Smooth muscle cell of the brain vasculature (primary cell): Measurements from ENCODE around the gene SCAF1.

Experiments
- DNase-seq: peaks from one replicate; pipeline ENCODE4 v3.0.0-alpha.2; 2012; ENCODE audit warnings: low read depth, low spot score

Gene SCAF1

DNA sequence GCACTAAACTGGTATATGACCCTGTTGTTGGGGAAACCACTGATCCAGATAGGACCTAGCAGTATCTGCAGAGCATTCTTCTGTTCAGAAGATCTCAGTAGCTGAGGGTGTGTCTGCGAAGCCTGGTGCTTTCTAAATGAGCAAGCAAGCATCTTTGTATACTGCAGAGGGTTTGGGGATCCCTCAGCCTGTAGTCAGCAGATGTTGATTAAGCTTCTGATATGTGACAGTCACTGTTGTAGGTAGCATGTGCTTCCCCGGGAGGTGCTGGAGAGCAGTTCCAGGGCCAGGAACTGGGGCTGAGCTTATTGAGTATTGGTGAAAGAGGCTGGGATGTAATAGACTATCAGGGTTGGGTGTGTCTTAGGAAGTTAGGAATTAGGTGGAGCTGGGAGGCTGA lies 1.5 kb downstream of the SCAF1 start:
- DNase-seq, result no peak

- DNase-seq, result no peak
Observed at GRCh38 chr19:49645592-49645991, 3.6 kb downstream of the SCAF1 start.

GRCh38 chr19:49645995-49646394 lies 4.0 kb downstream of the SCAF1 start:
- no peak for DNase-seq

DNA sequence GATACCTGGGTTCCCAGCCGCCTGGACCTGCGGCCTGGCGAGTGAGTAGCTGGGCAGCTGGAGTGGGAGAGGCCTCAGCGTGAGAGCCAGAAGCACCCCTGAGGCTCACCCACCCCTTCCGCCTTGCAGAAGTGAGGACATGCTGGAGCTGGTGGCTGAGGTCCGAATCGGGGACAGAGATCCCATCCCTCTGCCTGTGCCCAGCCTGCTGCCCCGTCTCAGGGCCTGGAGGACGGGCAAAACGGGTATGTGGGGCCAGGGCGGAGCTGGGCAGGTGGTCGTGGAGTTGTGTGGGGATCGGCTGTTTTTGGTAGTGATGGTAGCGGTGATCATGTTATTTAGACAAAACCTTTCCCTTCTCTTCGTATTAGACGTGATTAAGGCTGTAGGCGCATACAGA lies 4.6 kb downstream of the SCAF1 start:
- no peak for DNase-seq

- DNase-seq, result no peak
Observed at GRCh38 chr19:49651029-49651819, 9.2 kb downstream of the SCAF1 start.

- DNase-seq, result no peak
Observed at GRCh38 chr19:49651820-49652550, 10.0 kb downstream of the SCAF1 start.

DNA sequence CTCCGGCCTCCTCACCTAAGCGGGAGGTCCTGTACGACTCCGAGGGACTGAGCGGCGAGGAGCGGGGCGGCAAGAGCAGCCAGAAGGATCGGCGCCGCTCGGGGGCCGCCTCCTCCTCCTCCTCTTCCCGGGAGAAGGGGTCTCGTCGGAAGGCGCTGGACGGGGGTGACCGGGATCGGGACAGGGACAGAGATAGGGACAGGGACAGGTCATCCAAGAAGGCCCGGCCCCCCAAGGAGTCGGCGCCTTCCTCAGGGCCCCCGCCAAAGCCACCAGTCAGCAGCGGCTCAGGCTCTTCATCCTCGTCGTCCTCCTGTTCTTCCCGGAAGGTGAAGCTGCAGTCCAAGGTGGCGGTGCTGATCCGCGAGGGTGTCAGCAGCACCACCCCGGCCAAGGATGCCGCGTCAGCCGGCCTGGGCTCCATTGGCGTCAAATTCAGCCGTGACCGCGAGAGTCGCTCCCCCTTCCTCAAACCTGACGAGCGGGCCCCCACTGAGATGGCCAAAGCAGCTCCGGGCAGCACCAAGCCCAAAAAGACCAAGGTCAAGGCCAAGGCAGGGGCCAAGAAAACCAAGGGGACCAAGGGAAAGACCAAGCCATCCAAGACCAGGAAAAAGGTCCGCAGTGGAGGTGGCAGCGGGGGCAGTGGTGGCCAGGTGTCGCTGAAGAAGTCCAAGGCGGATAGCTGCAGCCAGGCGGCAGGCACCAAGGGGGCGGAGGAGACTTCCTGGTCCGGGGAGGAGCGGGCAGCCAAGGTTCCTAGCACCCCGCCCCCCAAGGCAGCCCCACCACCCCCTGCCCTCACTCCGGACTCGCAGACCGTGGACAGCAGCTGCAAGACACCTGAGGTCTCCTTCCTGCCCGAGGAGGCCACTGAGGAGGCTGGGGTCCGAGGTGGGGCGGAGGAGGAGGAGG lies 10.8 kb downstream of the SCAF1 start:
- DNase-seq, result no peak

DNA sequence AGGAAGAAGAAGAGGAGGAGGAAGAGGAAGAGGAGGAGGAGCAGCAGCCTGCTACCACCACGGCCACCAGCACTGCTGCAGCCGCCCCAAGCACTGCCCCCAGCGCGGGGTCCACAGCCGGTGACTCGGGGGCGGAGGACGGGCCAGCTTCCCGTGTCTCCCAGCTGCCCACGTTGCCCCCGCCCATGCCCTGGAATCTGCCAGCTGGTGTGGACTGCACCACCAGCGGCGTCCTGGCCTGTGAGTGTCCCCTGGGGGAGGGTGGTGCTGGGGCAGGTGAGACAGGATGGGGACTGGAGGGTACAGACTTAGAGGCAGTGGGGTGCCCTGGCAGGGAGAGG lies 11.4 kb downstream of the SCAF1 start:
- DNase-seq, result no peak

DNA sequence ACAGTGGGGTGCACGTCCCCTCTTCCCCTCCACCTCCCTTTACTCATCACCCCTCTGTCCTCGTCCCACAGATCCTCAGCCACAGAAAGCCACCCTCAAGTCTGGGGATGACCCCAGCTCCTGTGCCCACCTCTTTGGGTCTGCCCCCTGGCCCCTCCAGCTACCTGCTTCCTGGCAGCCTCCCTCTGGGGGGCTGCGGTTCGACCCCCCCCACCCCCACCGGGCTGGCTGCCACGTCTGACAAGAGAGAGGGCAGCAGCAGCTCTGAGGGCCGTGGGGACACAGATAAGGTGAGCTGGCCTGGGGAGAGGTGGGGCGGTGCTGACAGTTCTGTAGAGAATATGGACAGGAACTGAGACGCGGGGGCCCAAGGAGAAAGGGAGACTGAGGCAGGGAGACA lies 12.6 kb downstream of the SCAF1 start:
- no peak for DNase-seq

DNA sequence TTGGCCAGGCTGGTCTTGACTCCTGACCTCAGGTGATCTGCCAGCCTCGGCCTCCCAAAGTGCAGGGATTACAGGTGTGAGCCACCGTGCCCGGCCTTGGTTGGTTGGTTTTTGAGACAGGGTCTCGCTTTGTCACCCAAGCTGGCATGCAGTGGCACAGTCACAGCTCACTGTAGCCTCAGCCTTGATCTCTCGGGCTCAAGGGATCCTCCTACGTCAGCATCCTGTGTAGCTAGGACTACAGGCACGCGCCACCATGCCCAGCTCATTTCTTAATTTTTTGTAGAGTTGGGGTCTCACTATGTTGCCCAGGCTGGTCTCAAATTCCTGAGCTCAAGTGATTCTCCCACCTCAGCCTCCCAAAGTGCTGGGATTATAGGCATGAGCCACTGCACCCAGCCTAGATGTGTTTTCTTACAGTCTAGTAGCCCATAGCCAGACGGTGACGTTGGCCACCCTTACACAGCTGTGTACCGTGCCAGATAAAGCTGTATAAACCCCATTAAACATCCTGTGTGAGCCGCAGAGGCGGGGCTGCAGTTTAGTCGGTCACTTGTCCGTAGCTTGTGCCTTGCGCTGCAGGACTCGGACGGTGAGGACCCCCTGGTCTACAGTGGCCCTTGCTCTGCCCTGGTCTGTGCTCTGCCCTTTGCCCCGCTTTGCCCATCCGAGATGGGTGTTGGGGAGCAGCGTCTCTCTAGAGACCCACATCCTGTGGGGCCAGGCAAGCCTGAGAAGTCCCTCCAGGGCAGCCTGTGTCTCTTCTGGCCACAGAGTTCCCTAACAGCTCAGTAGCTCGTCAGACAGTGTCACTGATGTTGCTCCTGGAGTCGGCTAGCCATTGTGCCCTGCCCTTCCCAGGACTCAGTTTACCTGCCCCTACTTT lies 13.8 kb downstream of the SCAF1 start:
- no peak for DNase-seq

DNA sequence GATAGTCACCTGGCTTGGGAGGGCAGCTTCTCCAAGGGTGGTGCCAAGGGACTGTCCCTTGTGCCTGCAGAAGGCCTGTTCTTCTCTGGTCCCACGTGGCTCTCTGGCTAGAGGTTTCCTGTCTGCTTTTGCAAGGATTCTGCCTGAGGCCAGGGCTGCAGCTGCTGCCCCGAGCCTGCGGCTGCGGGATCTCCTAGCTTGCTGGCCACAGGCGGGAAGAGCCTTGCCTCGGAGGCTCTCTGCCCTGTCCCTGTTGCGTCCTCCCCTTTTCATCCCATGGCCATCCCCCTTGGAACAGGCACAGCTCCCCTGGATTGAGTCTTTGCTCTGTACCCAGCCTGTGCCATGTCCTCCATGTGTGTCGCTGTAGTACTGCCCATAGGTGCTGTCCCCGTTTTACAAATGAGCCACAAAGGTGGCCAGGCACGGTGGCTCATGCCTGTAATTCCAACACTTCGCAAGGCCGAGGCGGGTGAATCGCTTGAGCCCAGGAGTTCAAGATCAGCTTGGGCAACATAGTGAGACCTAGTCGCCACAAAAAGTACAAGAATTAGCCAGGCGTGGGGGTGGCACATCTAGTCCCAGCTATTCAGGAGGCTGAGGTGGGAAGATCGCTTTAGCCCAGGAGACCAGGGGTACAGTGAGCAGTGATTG lies 14.6 kb downstream of the SCAF1 start:
- no peak for DNase-seq

DNA sequence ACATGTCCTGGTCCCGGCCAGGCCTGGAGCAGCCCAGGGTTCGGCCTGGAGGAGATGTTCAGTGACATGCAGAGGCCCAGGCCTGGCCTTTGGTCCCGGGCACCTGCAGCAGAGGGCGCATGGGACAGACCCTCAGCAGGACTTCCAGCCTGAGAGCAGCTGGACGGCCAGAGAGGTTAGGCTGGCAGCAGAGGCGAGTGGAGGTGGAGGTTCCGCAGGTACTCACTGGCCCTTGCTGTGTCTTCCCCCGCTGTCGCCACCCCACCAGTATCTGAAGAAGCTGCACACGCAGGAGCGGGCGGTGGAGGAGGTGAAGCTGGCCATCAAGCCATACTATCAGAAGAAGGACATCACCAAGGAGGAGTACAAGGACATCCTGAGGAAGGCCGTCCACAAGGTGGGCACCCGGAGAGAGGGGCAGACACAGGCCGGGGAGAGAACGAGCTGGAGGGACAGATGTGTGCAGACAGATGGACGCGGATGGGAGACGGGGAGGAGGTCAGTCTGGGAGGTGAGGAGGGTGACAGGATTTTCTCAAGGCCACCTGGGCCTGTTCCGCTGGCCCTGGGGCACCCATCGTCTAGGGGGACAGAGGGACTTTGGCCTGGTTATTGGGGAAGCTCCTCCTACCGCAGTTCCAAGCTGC lies 15.6 kb downstream of the SCAF1 start:
- DNase-seq, result no peak

DNA sequence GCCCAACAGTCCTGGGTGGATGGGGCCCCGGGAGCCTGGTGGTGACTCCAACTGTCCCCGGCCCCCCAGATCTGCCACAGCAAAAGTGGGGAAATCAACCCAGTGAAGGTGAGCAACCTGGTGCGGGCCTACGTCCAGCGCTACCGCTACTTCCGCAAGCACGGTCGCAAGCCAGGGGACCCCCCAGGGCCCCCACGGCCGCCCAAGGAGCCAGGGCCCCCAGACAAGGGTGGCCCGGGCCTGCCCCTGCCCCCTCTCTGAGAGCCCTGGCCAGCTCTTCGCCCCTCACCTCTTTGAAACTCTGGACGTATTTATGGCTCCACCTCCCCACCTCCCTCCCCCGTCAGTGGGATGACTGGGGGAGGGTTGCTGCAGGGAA lies 16.1 kb downstream of the SCAF1 start:
- DNase-seq, result no peak

- DNase-seq, result no peak
Observed at GRCh38 chr19:49658566-49659442, 16.8 kb downstream of the SCAF1 start.

GRCh38 chr19:49660338-49660961 lies 18.4 kb downstream of the SCAF1 start:
- no peak for DNase-seq

GRCh38 chr19:49662011-49662410 lies 20.0 kb downstream of the SCAF1 start:
- no peak for DNase-seq

GRCh38 chr19:49663224-49663623 lies 21.2 kb downstream of the SCAF1 start:
- DNase-seq, result no peak

GRCh38 chr19:49664171-49665035 lies 22.4 kb downstream of the SCAF1 start:
- DNase-seq, result no peak
